HG03521 (cell line): Measurements from ENCODE around the gene ESYT3.

Experiments
- ATAC-seq: cut with Tn5 transposase; IDR thresholded peaks from one replicate; pipeline ENCODE4 v1.9.1; 2021; ENCODE audit warnings: mild to moderate bottlenecking, moderate library complexity; ENCODE audit not compliant: unreplicated experiment

ESYT3 gene, protein sequence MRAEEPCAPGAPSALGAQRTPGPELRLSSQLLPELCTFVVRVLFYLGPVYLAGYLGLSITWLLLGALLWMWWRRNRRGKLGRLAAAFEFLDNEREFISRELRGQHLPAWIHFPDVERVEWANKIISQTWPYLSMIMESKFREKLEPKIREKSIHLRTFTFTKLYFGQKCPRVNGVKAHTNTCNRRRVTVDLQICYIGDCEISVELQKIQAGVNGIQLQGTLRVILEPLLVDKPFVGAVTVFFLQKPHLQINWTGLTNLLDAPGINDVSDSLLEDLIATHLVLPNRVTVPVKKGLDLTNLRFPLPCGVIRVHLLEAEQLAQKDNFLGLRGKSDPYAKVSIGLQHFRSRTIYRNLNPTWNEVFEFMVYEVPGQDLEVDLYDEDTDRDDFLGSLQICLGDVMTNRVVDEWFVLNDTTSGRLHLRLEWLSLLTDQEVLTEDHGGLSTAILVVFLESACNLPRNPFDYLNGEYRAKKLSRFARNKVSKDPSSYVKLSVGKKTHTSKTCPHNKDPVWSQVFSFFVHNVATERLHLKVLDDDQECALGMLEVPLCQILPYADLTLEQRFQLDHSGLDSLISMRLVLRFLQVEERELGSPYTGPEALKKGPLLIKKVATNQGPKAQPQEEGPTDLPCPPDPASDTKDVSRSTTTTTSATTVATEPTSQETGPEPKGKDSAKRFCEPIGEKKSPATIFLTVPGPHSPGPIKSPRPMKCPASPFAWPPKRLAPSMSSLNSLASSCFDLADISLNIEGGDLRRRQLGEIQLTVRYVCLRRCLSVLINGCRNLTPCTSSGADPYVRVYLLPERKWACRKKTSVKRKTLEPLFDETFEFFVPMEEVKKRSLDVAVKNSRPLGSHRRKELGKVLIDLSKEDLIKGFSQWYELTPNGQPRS

DNA sequence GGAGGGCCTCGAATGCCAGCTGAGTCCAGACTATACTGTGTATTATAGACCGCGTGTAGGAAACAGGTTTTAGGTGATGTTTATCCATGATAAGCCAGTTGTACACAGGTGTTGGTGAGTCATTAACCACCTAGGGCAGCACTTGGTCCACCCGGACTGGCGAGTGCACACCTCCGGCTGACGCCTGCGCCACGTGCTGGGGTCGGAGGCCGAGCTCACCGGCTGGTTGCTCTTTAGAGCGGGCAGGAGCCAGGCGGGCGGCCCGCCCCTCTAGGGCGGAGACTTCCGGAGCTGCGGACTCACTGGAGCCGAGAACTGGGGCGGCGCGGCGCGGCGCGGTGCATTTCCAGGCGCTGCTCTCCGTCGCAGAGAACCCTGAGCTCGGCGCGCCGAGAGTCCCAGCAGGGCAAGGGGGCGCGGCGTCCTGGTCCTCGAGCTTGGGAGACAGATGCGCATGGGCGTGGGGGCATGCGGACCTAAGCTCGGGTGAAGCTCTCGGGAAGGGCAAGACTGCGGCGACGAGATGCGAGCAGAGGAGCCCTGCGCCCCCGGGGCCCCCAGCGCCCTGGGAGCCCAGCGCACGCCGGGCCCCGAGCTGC, at the start of gene ESYT3:
Gene ESYT3, plus strand, starts transcription at position 341 of the 599 bp plus-strand sequence. Its CDS starts 183 bp downstream, at position 524.
- no peak for ATAC-seq

DNA sequence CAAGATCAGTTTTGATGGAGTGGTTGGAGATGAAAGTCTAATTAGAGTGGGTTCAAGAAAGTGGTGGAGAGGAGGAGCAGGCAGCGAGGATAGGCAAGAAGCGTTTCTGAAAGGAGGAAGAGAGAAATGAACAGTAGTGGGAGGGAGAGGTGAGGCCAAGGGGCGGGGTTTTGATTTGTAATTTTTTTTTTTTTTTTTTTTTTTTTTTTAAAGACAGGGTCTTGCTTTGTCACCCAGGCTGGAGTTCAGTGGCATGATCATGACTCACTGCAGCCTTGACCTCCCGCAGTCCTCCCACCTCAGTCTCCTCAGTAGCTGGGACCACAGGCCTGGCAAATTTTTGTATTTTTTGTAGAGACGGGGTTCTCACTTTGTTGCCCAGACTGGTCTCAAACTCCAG, 49.4 kb upstream of the ESYT3 start:
- ATAC-seq: no peak

DNA sequence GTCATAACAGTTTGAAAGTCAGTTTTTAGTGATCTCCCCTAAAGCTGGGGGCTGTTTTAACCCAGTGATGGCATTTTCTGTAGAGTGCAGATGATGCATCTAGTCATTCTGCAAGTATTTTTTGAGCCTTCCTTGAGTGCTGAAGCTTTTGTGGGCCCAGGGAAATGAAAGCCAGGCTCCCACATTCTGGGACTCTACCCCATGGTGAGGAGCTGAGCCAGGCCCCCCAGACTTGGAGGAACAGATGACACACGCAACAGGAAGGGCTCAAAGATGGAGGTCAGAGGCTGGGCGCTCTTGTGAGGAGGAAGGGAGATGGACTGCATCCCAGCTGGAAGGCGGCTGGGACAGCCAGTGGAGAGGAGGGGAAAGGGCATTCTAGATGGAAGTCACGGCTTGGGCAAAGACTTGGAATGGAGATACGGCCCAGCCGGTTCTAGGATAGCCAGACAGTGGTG, 45.2 kb upstream of the ESYT3 start:
- ATAC-seq: no peak

DNA sequence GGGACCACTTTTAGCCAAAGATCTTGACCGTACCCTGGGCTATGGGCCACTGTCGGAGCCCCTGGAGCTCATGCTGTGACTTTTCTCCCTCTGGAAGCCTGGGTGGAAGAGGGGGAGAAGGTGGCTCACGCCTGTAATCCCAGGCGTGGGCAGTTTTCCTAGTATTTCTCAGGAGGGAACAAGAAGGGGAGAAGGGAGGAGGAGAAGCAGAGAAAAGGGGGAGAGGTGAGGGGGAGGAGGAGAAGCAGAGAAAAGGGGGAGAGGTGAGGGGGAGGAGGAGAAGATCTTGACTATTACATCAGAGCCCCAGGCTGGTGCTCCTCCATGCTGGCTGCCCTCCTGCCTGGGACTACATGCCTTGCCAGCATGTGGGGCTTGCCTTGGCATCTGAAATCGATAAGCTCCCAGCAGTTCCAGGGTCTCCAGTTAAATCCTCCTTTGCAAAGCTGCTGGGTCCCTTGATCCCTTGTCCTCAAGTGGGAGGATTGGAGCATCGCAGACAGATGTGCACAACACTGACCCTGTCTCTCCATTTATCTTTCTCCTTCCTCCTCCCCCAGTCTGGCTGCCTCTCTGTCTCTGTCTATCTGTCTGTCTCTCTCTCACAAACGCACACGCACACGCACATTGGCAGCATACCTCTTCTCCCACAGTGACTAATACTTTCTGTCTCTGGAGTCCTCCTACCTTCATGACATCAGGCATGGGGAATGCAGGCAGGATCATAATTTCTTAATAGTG, 44.4 kb upstream of the ESYT3 start:
- no peak for ATAC-seq

DNA sequence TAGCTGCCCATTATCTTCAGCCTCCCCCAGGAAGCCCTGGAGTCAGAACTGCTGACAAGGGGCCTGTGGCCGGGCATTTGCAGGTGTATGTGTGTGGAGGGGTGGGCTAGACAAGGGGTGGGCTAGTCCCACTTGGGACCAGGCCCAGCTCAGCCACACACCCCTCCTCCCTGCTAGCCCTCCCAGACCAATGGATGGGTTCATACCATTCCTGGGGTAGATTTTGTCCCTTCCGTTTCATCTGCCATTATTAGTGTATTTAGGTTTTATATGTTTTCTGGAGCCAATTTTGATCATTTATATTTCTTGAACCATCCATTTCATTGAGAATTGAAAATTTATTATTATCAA, 43.9 kb upstream of the ESYT3 start:
- no peak for ATAC-seq

DNA sequence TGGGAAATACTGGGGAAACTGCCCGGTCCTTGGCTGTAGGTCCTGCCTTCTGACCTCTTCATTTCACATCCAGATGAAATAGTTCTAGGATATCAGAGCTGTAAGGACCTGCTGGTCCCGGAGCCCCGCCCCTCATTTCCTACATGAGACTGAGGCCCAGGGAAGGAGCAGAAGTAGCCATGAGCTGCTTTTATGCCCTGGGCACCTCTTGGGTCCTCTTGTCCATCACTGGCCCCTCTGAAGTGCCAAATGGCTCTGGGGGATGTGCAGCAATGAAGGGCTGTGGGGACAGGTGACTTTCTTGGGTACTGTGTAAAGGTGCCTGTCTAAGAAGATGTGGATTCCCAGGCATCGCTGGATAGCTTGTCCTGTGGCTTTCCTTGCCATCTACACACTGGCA, 40.3 kb upstream of the ESYT3 start:
- ATAC-seq: no peak

DNA sequence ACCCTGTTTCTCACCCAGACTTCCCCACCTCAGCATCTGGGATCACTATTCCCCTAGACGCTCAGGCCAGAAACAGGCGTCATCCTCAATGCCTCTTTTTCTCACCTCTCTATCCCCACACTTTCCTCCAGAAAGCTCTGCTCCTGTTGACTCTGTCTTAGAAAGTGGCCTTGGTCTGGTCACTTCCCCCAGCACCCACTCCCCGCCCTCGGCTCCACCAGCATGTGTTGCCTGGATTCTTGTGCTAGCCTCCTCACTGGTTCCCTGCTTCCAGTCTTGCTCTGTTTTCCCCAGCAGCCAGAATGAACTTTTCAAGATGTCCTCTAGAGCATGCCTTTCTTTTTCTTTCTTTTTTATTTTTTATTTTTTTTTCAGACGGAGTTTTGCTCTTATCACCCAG, 39.7 kb upstream of the ESYT3 start:
- ATAC-seq: no peak

DNA sequence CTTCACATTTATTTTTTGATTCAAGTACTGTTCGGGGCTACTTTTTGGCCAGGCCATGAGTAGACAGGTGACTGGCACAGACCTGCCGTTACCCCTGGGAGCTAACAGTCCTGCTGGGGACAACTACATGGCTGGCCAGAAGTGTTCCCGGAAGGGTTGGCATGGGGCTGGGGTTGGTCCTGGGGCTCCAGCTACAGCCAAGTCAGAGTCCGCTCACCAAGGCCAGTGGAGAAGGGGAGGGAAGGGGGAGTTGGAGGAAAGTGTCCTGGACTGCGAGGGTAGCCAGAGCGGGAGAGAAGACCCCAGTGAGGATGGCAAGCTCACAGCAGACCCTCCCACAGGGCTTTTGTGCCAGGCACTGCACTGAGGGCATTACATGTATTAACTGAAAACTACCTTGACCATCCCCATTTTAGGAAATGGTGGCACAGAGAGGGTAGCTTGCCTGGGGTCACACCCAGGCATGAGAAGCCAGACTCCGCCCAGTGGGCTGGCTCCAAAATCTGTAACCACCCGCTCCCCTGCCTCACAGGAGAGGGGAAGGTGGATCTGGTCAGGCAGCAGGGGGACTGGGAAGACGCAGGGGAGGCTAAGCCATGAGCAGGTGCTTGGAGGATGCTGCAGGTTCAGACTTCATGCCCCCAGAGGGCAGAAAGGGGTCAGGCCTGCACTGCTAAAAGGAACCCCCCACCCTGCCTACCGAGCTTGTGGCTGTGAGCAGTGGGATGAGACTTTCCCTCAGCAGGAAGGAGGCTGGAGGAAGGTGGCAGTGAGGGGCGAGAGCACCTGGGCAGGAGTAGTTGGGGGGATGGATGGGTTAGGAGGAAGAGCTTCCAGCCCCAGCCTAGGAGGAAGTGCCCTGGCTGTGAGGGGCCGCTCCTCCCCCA, 38.3 kb upstream of the ESYT3 start:
- no peak for ATAC-seq

DNA sequence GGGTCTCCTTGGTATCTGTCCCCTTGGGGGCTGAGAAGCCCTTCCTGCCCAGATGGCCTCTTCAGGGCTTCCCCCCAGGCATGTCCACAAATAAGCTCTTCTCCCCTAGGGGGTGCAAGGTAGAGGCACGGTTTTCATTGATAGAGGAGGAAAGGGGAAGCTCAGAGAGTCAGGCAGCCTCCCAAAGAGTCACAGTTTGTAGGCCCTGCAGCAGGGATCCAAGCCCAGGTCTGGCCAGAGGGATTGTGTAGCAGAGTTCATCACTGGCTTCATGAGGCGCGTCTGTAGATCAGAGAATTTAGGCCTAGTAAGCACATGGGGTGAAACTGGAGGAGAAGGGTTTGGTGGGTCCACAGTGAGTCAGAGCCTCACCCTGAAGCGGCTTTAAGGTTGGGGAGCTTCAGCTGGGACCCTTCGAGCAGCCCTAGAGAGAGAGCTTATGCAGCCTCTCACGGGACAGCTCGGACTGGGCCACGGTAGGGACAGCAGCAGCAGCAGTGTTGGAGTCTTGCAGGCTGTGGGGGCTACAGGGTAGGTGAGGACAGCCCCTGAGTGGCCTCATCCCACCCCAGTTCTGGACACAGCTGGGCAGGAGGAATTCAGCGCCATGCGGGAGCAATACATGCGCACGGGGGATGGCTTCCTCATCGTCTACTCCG, 37.5 kb upstream of the ESYT3 start:
- ATAC-seq: no peak

DNA sequence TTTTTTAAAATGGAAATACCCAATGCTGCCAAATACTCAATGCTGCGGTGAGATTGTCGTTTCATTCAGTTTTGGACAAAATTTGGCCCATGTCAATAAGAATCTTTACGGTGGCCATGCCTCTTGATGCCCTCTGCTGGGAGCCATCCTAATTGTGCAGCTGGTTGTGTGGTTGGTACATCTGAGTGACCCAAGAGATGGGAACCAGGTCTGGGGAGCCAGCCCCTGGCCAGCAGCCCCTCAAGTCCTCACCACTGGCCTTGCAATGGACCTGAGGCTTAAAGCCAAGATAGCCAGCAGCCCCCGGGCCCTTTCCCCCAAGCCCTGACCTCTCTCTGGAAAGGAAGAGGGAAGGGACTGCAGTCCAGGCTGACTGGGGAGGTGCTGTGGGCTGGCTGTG, 36.4 kb upstream of the ESYT3 start:
- no peak for ATAC-seq

DNA sequence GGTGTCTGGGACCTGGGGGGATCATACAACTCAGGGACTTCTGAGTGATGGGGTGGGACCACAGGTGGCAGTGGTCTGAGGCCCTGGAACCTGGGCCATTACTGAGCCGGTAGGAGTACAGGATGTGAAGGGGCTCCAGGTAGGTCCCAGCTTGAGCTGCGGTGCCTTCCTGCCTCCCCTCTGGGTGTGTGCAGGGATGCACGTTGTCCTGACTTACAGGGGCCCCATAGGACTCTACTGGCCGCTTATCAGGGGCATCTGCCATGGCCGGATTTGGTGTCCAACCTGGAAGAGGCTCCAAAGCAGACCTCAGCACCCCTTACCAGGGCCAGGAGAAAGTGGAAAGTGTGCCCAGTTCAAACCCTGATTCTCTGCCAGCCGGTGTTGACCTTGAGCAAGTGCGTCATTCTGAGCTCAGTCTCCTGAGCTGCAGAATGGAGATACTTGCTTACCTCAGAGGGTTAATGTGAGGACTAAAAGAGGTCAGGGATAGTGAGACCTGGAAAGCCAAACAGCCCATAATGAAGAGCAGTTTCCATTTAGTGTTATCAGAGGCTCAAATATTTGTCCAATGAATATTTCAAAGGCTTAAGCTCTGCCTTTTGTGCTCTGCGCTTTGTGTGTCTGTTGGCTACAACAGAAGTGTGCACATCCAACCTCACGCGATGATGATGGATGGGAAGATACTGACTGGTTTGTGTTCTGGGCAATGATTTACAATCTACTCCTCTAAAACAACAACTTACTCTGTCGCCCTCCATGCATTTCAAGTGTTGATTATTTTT, 35.4 kb upstream of the ESYT3 start:
- ATAC-seq: no peak

DNA sequence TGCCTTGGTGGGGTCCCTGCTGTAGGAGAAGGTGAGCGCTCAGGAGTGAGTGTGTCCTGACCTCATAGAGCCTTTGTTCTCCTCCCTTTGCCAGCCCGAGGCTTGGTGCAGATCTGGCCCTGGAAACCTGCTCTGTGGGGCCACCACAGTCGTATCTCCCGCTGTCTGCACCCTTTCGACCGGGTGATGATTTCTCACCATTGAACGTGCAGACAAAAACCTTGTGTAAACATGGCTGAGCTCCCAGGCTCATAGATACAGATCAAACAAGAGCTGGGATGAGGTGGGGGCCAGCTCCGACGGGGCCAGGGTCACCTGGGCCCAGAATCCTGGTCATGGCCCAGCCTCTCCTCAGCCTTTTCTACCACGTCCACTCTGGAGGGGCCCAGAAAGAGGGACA, 34.6 kb upstream of the ESYT3 start:
- ATAC-seq: no peak

DNA sequence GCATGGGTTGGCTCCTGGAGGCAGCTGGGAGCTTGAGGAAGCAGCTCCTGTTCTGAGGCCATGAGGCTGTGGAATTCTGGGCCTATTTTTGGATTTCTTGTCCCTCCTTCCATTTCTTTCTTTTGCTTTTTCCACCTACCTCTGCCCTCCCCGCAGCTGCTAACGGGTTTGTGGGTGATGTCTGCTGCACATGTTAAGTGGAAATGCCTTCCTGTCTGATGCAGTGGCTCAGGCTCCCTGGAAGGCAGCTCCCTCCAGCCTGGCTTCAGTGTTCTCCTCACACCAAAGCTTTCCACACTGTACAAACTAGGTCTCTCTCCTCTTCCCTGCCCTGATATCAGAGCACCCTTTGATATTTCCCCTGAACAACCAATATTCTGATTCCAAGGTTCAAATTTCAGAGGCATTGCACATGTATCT, 33.8 kb upstream of the ESYT3 start:
- ATAC-seq: no peak

DNA sequence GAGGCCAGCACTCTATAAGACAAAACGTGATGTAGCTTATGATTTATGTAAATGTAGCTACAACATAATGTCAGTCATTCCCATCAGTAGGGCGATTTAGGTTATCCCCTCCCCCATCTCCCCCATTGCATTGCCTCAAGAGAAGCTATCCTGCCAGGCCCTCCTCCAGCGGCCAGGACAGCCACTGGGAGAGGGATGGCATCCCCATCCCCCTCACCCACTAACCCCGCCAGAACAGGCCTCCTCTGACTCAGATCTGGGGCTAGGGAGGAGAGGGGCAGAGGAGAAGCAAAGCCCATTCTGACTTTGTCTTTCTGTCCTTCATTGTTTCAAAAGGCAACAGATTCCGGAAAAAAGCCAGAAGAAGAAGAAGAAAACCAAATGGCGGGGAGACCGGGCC, 32.6 kb upstream of the ESYT3 start:
- ATAC-seq: no peak

DNA sequence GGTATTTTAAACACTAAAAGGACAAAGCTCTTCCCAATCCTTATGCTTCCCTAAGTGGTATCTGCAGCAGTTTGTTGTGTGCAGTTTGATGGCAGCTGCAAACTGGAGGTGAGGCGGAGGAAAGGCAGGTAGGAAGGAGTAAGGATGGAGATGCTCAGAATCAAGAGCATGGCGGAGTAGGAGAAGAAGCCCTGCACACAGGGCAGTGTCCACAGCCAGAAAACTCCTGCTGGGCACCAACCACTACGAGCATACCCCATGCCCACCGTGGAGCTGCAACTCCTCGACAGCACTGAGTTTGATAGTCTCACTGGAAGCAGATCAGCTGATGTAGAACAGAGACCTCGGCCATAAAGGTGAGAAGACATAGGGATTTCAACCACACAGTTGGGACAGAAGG, 30.3 kb upstream of the ESYT3 start:
- ATAC-seq: no peak

DNA sequence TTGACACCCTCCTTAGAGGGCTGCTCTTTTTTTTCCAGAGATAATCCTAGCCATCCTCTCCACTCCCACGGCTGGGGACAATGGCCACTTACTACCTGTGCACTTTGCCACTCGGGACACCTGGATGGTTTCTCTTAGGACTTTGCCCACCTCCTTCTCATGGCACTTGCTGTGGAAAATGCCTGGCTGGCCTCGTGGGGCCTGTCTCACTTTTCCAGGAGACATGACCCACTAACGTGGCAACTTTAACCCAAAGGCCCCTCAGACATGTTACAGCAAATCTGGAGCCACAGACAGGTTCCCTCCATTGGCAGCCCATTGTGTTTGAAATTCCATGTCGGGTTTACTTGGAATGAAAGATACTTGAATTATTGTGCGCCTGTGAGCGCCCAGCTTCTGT, 29.4 kb upstream of the ESYT3 start:
- ATAC-seq: no peak

DNA sequence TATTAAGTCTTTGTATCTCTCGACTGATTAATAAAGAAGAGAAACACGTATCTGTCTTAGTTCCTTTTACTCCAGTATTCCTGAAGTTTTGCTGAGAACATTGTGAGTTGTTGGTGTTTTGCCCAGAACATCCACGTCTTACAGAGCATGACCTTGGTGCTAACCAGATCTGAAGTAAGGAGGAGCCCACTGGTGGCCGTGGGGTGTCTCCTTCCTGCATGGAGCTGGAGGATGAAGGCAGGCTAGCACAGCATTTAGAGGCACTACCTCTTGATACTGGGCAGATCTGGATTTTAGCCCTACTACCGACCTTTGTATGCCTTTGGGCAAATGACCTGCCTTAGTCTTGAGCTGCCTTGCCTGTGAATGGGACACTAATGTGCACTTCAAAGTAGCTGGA, 28.9 kb upstream of the ESYT3 start:
- no peak for ATAC-seq

DNA sequence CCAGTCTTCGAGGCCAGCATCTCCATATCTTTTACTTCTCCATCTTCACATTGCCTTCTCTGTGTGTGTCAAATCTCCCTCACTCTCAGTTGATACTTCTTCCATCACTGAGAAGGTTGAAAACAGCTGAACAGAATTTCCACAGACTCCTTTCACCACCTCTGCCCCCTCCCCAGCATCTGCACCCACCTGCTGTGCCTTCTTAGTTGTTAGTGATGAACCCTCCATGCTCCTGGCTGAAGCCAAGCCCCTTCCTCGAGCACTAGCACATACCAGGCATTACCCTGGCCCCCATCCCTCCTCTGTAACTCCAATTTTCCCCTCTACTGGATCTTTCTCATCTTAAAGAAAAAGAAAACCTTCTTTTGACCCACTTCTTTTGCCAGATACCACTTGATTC, 27.8 kb upstream of the ESYT3 start:
- no peak for ATAC-seq
